H9 (cell line): ENCODE results near the gene RHBDD3. TPM values are rescaled to one million over a fixed set of nuclear protein-coding genes. Genes with fewer than 3 reads are reported as not detected.

Source experiments
- DNase-seq: peaks from one replicate; pipeline ENCODE4 v3.0.0-alpha.2; 2017
- H2AFZ ChIP-seq: one replicate; pipeline ENCODE4 v1.6.1; 2013; ENCODE audit warnings: mild to moderate bottlenecking, low read length, control low read depth, moderate library complexity
- H2AK5ac ChIP-seq: 2 replicates; pipeline ENCODE4 v1.6.1; 2013; ENCODE audit warnings: low read length, control low read depth, mixed read lengths; ENCODE audit not compliant: insufficient read length
- H2BK120ac ChIP-seq: one replicate; pipeline ENCODE4 v1.6.1; 2013; ENCODE audit warnings: low read depth, mild to moderate bottlenecking, low read length, control low read depth, inconsistent platforms; ENCODE audit not compliant: poor library complexity, severe bottlenecking
- H2BK12ac ChIP-seq: 2 replicates; pipeline ENCODE4 v1.6.1; 2013; ENCODE audit warnings: low read length, control low read depth, mixed read lengths, low read depth; ENCODE audit not compliant: insufficient read length
- H2BK15ac ChIP-seq: 2 replicates; pipeline ENCODE4 v1.6.1; 2013; ENCODE audit warnings: low read depth, low read length, control low read depth
- H2BK20ac ChIP-seq: one replicate; pipeline ENCODE4 v1.6.1; 2013; ENCODE audit warnings: low read depth, mild to moderate bottlenecking, low read length, control low read depth, inconsistent platforms; ENCODE audit not compliant: poor library complexity, severe bottlenecking
- H2BK5ac ChIP-seq: 2 replicates; pipeline ENCODE4 v1.6.1; 2013; ENCODE audit warnings: low read length, control low read depth, mixed read lengths; ENCODE audit not compliant: insufficient read length
- H3K14ac ChIP-seq: 2 replicates; pipeline ENCODE4 v1.6.1; 2013; ENCODE audit warnings: low read length, control low read depth; ENCODE audit not compliant: insufficient read depth
- H3K18ac ChIP-seq: 2 replicates; pipeline ENCODE4 v1.6.1; 2013; ENCODE audit warnings: low read depth, mild to moderate bottlenecking, mixed read lengths, low read length, control low read depth; ENCODE audit not compliant: insufficient read length
- H3K23ac ChIP-seq: 2 replicates; pipeline ENCODE4 v1.6.1; 2013; ENCODE audit warnings: low read length, control low read depth, mixed read lengths, low read depth; ENCODE audit not compliant: insufficient read length
- H3K23me2 ChIP-seq: 2 replicates; pipeline ENCODE4 v1.6.1; 2013; ENCODE audit warnings: low read depth, mild to moderate bottlenecking, mixed read lengths, low read length, control low read depth; ENCODE audit not compliant: insufficient read length, poor library complexity, severe bottlenecking
- H3K27ac ChIP-seq: 2 replicates; pipeline ENCODE4 v1.5.1; 2013; ENCODE audit warnings: low read length, control low read depth, mixed read lengths, low read depth; ENCODE audit not compliant: insufficient read length
- H3K27me3 ChIP-seq: 2 replicates; pipeline ENCODE4 v1.6.1; 2013; ENCODE audit warnings: low read length, control low read depth, inconsistent platforms; ENCODE audit not compliant: insufficient read depth
- H3K4ac ChIP-seq: 2 replicates; pipeline ENCODE4 v1.6.1; 2013; ENCODE audit warnings: low read depth, mild to moderate bottlenecking, control low read depth, inconsistent platforms, low read length, moderate library complexity
- H3K4me1 ChIP-seq: 2 replicates; pipeline ENCODE4 v1.6.1; 2013; ENCODE audit warnings: low read length, control low read depth, inconsistent platforms; ENCODE audit not compliant: insufficient read depth
- H3K4me2 ChIP-seq: 2 replicates; pipeline ENCODE4 v1.6.1; 2013; ENCODE audit warnings: low read length, control low read depth, mixed read lengths; ENCODE audit not compliant: insufficient read length, insufficient read depth
- H3K56ac ChIP-seq: 2 replicates; pipeline ENCODE4 v1.6.1; 2013; ENCODE audit warnings: low read depth, mild to moderate bottlenecking, mixed read lengths, low read length, control low read depth; ENCODE audit not compliant: insufficient read length
- H3K79me1 ChIP-seq: 2 replicates; pipeline ENCODE4 v1.6.1; 2013; ENCODE audit warnings: low read depth, mild to moderate bottlenecking, moderate library complexity, low read length, control low read depth, inconsistent platforms; ENCODE audit not compliant: insufficient read depth, poor library complexity, severe bottlenecking
- H3K79me2 ChIP-seq: 2 replicates; pipeline ENCODE4 v1.6.1; 2013; ENCODE audit warnings: low read length, control low read depth, inconsistent platforms; ENCODE audit not compliant: insufficient read depth
- H3K9ac ChIP-seq: 2 replicates; pipeline ENCODE4 v1.6.1; 2013; ENCODE audit warnings: low read length, control low read depth, mixed read lengths; ENCODE audit not compliant: insufficient read length; ENCODE audit errors: extremely low read depth
- H3K9me3 ChIP-seq: one replicate; pipeline ENCODE4 v1.6.1; 2013; ENCODE audit warnings: low read depth, low read length, inconsistent platforms; ENCODE audit not compliant: control insufficient read depth
- H3T11ph ChIP-seq: one replicate; pipeline ENCODE4 v1.6.1; 2013; ENCODE audit warnings: mild to moderate bottlenecking, low read length, control low read depth, inconsistent platforms
- H4K20me1 ChIP-seq: one replicate; pipeline ENCODE4 v1.6.1; 2013; ENCODE audit not compliant: control insufficient read depth, insufficient read length, insufficient read depth
- H4K5ac ChIP-seq: 2 replicates; pipeline ENCODE4 v1.6.1; 2013; ENCODE audit warnings: low read depth, mild to moderate bottlenecking, mixed read lengths, low read length, control low read depth; ENCODE audit not compliant: insufficient read length
- H4K8ac ChIP-seq: replicated peaks from 2 replicates; pipeline ENCODE4 v1.6.1; 2013; ENCODE audit warnings: low read length, control low read depth, mixed read lengths, low read depth; ENCODE audit not compliant: insufficient read length
- H4K91ac ChIP-seq: 2 replicates; pipeline ENCODE4 v1.6.1; 2013; ENCODE audit warnings: low read depth, mild to moderate bottlenecking, moderate library complexity, mixed read lengths, low read length, control low read depth; ENCODE audit not compliant: insufficient read length
- H3K27ac Mint-ChIP-seq, 3 experiments: 2 replicates in 2 of 3; 3 replicates in 1 of 3; pipeline ENCODE4 v1.8.0; 2020 to 2021; ENCODE audit warnings: mixed read lengths in 3 of 3, mild to moderate bottlenecking in 1 of 3, moderate library complexity in 1 of 3
- H3K27me3 Mint-ChIP-seq: 2 replicates; pipeline ENCODE4 v1.8.0; 2021; ENCODE audit warnings: low read depth, mild to moderate bottlenecking, moderate library complexity, mixed read lengths
- H3K36me3 Mint-ChIP-seq, 3 experiments: 2 replicates in 2 of 3; 3 replicates in 1 of 3; pipeline ENCODE4 v1.8.0; 2020 to 2021; ENCODE audit warnings: low read depth in 3 of 3, mixed read lengths in 3 of 3; ENCODE audit not compliant: insufficient read depth in 1 of 3
- H3K4me1 Mint-ChIP-seq, 2 experiments: 2 replicates each; pipeline ENCODE4 v1.8.0; 2020; ENCODE audit warnings: mixed read lengths in 2 of 2
- H3K4me3 Mint-ChIP-seq, 2 experiments: 2 replicates in 1 of 2; 3 replicates in 1 of 2; pipeline ENCODE4 v1.8.0; 2020 to 2021; ENCODE audit warnings: mild to moderate bottlenecking in 2 of 2, mixed read lengths in 2 of 2, moderate library complexity in 1 of 2
- H3K9me3 Mint-ChIP-seq, 2 experiments: 2 replicates in 1 of 2; 3 replicates in 1 of 2; pipeline ENCODE4 v1.8.0; 2020; ENCODE audit warnings: mild to moderate bottlenecking in 2 of 2, mixed read lengths in 2 of 2, moderate library complexity in 1 of 2
- WGBS: extraction: QIAGEN DNeasy Blood & Tissue Kit; methylation state at CpG from one replicate; pipeline ENCODE4 v1.1.7; 2013; ENCODE audit warnings: missing lambda C conversion rate, low lambda C conversion rate, mixed read lengths; ENCODE audit not compliant: insufficient read length; ENCODE audit errors: extremely low coverage; 5-methylcytosine and 5-hydroxymethylcytosine counted together
- total RNA-seq: library from RNA; stranded (reverse); gene quantifications from 2 replicates; pipeline ENCODE4 v1.2.1, GENCODE V29; 2021
- TF ChIP-seq, protein P1 (sequence below): fragments of 200-600 bp; sonication (generic); conservative IDR thresholded peaks from 3 replicates; pipeline ENCODE4 v1.8.0; 2021; ENCODE audit warnings: antibody characterized with exemption, mild to moderate bottlenecking

The RHBDD3 gene
- total RNA-seq, 1 experiment from 2014 or later: 99.7 TPM

- Histone ChIP-seq H3K27ac (no peak overlapping the region), H4K91ac (no peak overlapping the region), H3K9ac (no peak overlapping the region), H3K23ac (no peak overlapping the region), H2AFZ (no peak overlapping the region), H3K18ac (no peak overlapping the region), H3K14ac (no peak overlapping the region), H3K4me2 (no peak overlapping the region), H3K23me2 (no peaks in the 10 kb centered on the region), H3K4ac (no peak overlapping the region), H2BK5ac (no peak overlapping the region), H3K27me3 (no peaks in the 10 kb centered on the region), H2BK15ac (no peak overlapping the region), H4K5ac (no peak overlapping the region), H3T11ph (no peak overlapping the region), H2AK5ac (no peak overlapping the region), H2BK20ac (no peak overlapping the region), H3K9me3 (no peaks in the 10 kb centered on the region), H2BK12ac (no peak overlapping the region), H4K8ac (no peak overlapping the region), H4K20me1 (no peaks in the 10 kb centered on the region), H2BK120ac (no peak overlapping the region), H3K4me1 (no peaks in the 10 kb centered on the region), H3K79me2 (no peaks in the 10 kb centered on the region), H3K79me1 (no peaks in the 10 kb centered on the region), H3K56ac (no peak overlapping the region)
- Mint-ChIP-seq H3K27me3 (peaks cover 13% of the 10 kb centered on the region), H3K27ac (no peak overlapping the region), H3K9me3 (peaks cover 18 to 20% of the 10 kb centered on the region in 2 experiments), H3K4me1 (peaks cover 4 to 10% of the 10 kb centered on the region in 2 experiments), H3K4me3 (no peak overlapping the region; a peak in 1 of 5 replicates), H3K36me3 (peaks cover 7 to 31% (median 9%) of the 10 kb centered on the region in 3 experiments)
- peak; percentile 75 for DNase-seq
- TF ChIP-seq, protein P1, sequence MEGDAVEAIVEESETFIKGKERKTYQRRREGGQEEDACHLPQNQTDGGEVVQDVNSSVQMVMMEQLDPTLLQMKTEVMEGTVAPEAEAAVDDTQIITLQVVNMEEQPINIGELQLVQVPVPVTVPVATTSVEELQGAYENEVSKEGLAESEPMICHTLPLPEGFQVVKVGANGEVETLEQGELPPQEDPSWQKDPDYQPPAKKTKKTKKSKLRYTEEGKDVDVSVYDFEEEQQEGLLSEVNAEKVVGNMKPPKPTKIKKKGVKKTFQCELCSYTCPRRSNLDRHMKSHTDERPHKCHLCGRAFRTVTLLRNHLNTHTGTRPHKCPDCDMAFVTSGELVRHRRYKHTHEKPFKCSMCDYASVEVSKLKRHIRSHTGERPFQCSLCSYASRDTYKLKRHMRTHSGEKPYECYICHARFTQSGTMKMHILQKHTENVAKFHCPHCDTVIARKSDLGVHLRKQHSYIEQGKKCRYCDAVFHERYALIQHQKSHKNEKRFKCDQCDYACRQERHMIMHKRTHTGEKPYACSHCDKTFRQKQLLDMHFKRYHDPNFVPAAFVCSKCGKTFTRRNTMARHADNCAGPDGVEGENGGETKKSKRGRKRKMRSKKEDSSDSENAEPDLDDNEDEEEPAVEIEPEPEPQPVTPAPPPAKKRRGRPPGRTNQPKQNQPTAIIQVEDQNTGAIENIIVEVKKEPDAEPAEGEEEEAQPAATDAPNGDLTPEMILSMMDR: peak; percentile 97
- WGBS: no CpG with 5 or more reads among the region's 11 CpGs
These were observed 22.0 kb downstream of the RHBDD3 start for GRCh38 chr22:29245626-29246385.
